GM18520 (cell line): Measurements from ENCODE around the gene ART3.

ENCODE experiments used
- ATAC-seq: cut with Tn5 transposase; IDR thresholded peaks from one replicate; pipeline ENCODE4 v1.9.1; 2021; ENCODE audit not compliant: unreplicated experiment

Gene ART3

DNA sequence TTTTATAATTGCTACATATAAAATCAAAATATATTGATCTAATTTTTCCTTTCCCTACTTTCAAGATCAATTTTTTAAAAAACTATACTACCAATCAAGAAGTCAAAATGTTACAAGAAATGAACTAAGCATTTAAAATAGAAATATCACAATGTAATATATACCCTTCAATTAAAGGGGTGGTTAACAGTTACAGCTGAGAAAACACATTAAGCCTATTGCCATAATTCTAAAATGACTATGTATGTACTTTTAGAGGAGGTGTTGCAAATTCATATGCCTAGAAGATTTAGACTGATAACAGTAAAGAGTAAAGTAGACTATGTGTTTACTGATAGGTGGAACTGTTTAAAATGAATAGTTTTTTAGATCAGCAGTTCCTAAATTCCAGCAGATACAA lies 70.0 kb downstream of the ART3 start:
- ATAC-seq: no peak

DNA sequence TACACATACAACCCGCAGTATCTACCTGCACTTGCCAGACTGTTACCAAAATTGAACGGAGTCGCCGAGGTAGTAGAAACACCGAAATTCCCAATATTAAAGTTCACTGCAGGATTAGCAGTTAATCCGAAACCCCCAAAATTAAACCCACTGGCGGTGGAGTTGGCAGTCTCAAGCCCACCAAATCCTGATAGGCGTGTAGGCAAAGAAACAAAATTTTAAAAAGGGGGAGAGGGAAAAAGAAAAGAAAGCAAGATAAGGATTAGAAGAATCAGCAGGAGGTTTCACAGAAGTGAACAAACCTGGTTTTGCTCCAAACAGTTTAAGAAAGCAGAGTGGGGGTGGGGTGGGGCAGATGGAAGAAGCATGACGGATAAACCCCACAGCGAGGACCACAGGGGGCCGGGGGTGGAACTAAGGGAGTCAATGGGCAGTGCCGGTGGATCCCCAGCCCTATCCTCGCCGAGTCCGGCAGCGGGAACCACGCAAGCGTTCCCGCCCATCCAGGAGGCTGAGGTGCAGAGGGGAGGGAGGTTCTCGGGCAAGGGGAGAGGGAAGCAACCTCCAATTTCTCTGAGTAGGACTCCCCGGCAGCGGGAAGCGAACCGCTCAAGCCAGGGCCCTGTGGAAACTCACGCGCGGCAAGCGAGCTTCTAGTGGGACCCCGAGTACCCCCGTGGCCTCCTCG lies 73.1 kb downstream of the ART3 start:
- ATAC-seq: no peak

DNA sequence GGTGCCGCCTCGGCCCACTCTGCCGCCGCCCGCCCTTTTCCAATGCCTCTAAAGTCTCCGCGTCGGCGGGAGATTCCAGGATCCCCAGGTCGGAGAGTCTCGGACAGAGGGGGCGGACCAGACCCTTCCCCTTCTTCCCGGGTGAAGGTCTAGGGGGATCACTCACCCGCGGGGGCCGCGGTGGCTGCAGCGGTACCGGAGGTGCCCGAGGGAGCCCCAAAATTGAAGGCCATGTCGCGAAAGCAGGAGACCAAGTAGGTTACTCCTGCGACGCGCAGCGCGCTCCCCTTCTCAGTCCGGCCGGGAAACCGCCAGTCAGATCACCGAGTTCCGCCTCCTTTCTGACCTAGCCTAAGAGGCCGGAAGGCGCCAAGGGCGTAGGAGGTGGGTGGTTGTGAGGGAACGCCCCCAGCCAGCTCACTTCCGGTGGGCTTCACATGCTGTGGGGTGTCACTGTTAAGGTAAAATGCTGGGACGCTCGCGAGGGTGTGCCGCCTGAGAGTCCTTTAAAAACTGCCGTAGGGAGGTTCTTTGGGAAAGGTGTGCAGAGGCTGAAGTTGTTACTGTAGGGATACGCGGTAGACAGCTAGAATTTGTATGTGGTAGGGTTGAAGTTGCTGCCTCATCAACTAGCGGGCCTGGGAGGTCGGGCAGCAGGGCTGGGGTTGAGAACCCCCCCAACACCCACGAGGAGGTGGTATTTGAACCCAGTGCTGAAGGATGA lies 73.8 kb downstream of the ART3 start, which contains the start of gene NUP54:
Gene NUP54, minus strand, starts transcription at position 256 of the 724 bp plus-strand sequence. Its CDS starts 23 bp downstream, at position 233.
- ATAC-seq: peak; percentile 98

DNA sequence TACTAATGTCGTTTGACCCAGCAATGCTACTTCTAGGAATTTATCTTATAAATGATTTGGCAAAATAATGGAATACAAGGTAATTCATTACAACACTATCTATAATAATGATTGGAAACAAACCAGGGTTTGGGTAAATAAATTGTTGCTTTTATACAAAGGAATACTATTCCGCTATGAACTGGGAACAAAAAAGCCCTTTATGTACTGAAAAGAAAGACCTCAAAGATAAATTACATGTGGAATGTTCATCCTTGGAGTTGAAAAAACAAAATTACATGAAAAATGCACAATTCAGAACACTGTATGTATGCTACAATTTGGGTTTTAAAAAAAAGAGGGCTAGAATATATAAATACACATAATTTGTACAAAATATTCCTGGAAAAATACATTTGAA lies 78.8 kb downstream of the ART3 start:
- ATAC-seq: no peak

DNA sequence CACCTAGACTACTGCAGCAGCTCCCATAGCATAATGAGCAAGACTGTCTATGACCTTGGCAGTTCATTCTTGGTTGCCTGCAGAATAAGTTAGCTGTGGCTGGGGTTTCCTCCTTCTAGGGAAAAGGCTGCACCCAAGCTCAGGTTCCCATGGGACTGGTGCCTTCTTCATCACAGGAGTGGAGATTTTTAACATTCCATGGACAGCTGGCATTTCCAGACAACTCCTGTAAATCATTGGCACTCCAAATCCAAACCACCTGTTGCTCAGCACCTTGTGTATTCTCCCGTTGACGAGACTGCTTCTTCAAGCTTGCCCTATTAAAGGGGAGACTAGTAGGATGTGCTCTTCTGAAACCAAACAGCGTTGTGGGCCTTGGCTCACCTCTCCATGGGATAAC lies 81.5 kb downstream of the ART3 start:
- ATAC-seq: no peak

DNA sequence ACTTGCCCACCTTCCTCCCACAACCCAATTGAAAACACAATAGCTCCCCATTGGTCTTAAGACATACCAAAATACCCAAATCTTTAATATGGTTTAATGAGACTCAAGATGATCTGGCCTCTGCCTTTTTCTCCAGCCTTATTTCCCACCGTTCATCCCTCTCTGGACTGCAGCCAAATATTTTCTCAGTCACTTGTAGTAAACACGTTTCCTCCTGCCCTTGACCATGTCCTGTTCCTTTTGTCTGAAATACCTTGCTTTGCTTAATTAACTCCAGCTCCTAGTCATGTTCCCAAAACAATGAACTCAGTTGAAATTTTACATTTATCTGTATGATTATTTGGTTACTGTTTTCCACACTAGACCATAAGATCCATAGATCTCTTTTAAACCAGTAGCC lies 82.1 kb downstream of the ART3 start:
- no peak for ATAC-seq

DNA sequence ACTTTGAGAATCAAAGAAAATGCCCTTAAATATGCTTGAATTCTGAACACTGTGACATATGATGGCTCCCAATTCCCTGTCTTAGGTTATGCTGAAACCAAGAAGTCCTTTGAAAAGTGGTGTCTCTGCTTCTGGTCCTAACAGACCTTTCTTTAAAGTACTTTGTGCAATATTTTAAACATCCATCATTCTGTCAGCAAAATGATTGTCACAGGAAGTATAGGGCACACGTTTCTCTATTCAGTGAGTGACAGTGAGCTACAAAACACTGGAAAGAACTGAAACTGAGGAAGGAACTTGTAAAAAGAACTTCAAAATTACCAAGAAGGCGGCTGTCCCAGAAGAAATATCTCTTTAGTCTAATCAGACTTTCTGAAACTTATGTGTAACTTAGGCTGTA lies 85.8 kb downstream of the ART3 start:
- no peak for ATAC-seq
